Limb (tissue), 2 donors: ENCODE measurements around the gene MED15.
"Not testable (repeated sequence)": the region's sequence is repeated elsewhere in the genome, so short reads cannot be mapped to it uniquely, and the experiment has no call there.

Experiments
- DNase-seq, 2 donors: peaks; one replicate each; pipeline ENCODE4 v3.0.0-alpha.2; 2016; ENCODE audit errors: extremely low spot score in 2 of 2

Gene MED15, protein sequence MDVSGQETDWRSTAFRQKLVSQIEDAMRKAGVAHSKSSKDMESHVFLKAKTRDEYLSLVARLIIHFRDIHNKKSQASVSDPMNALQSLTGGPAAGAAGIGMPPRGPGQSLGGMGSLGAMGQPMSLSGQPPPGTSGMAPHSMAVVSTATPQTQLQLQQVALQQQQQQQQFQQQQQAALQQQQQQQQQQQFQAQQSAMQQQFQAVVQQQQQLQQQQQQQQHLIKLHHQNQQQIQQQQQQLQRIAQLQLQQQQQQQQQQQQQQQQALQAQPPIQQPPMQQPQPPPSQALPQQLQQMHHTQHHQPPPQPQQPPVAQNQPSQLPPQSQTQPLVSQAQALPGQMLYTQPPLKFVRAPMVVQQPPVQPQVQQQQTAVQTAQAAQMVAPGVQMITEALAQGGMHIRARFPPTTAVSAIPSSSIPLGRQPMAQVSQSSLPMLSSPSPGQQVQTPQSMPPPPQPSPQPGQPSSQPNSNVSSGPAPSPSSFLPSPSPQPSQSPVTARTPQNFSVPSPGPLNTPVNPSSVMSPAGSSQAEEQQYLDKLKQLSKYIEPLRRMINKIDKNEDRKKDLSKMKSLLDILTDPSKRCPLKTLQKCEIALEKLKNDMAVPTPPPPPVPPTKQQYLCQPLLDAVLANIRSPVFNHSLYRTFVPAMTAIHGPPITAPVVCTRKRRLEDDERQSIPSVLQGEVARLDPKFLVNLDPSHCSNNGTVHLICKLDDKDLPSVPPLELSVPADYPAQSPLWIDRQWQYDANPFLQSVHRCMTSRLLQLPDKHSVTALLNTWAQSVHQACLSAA

DNA sequence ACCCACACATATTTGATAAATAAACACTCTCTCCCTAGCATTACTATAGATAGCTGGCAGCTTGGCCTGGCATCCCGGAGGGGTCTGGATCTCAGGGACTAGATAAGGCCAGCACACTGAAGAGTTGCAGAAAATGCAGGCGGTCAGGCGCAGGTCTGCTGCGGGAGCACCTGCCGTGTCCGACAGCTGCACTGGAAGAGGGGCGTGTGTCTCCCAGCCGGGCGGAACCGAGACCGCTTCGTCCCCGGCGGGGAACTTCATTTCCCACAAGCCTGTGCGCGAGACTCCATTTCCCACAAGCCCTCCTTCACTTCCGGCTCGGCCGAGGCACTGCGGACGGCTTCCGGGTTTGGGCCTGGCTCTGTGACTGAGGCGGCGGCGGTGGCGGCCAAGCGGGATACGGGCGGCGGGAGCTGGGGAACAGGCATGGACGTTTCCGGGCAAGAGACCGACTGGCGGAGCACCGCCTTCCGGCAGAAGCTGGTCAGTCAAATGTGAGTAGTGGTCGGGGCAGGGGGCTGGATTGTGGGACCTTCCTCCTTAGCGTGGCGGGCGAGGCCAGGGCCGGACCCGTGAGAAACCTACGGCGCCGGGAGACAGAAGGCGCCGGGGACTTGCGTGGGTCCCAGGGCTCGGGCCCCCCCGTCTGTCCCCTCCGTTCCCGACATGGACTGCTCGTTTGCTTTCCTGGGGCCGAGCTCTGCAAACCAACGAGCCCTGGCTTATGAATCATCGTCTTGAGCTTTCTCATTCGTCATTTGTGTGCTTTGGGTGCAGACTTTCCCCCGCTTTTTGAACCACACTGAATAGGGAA, at the start of gene MED15:
Gene MED15, plus strand, starts transcription at position 358 of the 814 bp plus-strand sequence. Its CDS starts 69 bp downstream, at position 427.
- DNase-seq = peak; percentile 90 to 91

DNA sequence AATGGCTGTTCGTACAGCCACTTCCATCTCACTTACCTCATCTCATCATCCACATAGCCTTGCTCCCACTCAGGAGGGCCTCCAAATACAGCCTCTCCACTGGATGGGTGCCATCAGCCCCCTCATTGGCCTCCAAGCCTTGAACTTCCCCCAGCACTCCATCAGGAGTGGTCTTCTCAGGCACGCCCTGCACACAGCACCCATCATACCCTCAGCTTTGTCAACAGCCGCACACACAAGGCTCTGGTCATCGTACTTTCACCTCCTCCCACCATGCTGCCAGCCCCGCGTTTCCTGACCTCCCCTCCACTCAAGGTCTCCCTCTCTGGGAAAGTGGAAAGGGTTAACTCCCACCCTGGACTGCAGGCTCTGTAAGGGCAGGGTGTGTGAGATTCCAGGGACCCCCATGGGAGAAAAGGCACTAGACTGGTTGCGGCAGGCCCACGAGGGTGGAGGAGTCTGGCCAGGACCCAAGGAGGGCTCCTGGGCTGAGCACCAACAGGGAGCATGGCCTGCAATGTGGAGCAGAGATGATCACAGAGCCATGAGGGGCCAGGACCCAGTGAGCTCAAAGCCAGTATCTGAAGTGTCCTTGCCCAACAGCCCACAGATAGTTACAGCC, 48.8 kb upstream of the MED15 start:
- no peak for DNase-seq

- no peak for DNase-seq
Measured at GRCh38 chr22:20459152-20459542, 48.3 kb upstream of the MED15 start.

DNA sequence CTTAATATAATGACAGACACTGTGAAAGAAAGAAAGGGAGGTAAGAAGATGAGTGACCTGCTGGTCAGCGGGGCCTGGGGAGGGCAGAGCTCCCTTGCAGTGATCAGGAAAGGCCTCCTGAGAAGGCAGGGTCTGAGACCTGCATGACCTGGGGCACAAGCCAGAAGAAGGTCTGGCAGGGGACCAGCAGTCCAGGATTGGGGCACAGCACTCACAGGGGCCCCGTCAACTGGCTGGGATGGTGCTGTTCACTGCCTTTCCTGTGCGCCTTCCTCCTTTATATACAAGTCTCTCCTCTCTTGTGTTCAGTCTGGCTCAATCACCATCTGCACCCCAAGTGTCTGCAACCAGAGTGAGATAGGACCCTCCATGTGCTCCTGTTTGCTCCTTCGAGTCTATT, 47.5 kb upstream of the MED15 start:
- DNase-seq = no peak

DNA sequence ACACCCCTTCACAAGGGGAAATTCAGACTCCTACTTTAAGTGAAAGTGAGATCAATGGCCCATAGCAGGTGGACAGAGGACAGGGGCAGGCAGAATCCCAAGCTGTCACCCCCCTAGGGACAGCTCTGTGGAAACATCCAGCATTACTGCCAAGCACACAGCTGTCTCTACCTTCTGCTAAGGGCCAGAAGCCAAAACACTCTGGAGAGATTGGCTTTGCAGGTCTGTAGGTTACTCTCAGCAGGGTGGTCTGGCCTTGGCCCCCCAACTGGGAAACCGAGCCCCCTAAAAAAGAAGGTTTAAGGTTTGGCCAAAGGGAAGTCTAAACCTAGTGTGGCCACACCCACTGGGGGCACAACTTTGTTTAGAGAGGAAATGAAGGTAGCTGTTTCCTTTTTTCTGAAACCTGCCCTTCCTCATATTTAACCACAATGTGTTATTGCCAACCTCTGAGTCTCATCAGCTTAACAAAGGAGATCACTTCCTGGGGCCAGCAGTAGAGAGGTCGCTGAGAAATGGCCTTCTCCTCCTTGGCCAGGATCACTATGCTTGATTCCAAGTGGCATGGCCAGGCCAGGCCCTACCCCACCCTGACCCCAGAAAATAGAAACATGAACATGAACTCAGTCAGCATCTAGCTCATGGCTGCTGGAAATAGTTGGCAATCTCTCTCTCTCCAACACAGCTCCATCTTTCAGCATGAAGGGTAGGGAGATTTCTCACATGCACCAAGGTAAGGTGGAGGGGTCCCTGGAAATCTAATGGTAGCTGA, 43.9 kb upstream of the MED15 start:
- DNase-seq = no peak

DNA sequence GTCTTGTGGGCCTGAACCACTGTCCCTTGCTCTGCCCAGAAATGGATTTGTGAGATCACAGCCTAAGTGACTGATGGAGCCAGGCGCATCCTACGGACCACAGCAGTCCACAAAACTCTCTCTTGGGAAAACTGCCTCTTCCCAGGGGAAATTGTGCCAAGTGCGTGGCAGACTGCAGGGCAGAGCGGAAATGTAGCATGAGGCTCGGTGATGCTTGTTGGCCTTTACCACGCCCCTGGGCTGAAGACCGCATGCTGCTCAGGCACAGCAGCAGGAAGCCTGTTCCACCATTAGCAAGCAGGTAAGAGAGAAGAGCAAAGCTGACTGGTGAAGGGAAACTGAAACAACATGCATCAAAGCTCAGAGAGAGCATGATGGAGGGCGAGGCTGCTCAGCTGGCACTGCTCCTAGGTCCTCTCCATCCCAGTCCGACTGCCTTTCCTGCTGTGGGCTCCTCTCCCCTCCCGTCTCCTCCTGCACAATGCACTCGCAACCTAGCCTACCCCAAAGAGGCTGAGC, 43.3 kb upstream of the MED15 start:
- no peak for DNase-seq

DNA sequence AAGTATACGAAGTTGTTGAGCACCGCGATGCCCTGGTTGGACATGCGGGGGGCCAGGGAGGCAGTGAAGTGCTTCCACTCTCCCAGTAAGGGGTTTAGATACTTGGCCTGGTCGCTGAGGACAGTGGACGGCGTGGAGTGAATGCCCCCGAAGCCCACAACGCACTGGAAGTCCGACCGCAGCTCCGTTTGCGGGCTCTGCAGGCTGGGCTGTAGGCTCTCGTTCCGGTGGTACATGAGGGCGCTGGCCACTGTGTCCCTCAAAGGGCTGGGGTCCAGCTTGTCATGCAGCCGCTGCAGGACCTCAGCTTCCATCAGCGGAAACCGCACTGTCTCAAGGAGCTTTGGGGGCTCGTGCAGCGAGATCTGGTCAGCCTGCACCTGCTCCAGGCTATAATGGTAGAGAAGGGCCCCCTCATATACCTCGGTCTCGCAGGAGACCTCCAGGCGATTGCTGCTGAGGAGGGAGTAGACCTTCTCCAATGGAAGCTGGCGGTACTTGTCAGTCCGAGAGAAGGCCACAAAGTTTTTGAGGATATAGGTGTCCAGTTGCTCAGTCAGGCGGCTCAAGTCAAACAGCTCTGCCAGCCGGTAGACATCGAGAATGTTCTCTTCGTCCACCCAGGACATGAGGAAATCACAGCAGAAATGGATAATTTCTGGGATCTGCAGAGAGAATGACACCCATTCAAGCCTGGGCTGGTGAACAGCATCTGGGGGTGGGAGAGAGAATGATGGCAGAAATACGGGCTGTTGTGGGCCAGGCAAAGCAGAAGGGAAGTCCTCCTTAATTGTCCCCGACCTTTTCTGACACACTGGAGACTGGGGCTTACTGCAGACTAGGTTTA, 42.3 kb upstream of the MED15 start:
- no peak for DNase-seq

- DNase-seq = no peak
Measured at GRCh38 chr22:20465759-20466077, 41.7 kb upstream of the MED15 start.

- DNase-seq = no peak
Measured at GRCh38 chr22:20466659-20467379, 40.6 kb upstream of the MED15 start.

GRCh38 chr22:20469110-20469868, 38.1 kb upstream of the MED15 start:
- no peak for DNase-seq

DNA sequence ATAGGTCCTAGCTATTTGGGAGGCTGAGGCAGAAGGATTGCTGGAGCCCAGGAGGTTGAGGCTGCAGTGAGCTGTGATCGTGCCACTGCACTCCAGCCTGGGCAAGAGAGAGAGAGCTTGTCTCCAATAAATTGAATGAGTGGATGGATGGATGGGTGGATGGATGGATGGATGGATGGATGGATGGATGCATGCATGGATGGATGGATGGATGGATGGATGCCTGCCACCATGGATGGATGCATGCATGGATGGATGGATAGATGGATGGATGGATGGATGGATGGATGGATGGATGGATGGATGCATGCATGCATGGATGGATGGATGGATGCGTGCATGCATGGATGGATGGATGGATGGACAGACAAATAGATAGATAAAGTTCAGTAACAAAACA, 36.9 kb upstream of the MED15 start:
- DNase-seq = not testable (repeated sequence)

DNA sequence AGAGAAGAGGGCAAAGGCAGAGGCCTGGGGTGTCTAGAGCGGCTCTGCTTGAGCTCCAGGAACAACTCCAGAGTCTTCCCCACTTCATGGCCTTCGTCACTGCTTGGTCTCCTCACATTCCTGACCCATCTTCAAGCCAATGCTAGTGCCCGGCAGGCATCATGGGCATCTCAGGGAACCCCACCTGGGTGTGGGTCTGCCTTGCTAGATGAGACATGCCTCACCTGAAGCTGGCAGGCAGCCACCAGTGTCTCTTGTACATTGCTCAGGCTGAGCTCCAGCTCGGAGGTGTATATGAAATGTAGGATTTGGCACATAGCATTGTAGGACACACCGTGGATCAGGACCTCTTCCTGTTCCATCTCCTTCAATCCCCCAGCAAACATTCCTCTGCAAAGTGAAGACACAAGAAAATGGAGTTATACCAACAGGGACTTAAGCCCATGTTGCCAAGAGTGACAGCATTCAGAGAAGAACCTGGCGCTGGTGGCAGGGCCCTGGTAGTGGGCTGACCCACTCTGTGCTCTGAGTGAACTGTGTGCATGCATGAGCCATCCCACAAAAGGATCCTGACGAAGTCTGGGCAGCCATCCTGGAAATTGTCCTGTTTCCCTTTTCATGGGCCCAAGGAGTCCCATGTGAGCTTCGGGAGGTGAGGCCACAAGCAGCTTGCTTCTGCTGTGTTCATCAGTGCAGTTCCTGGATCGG, 36.1 kb upstream of the MED15 start:
- no peak for DNase-seq

GRCh38 chr22:20472629-20473442, 34.6 kb upstream of the MED15 start:
- no peak for DNase-seq

DNA sequence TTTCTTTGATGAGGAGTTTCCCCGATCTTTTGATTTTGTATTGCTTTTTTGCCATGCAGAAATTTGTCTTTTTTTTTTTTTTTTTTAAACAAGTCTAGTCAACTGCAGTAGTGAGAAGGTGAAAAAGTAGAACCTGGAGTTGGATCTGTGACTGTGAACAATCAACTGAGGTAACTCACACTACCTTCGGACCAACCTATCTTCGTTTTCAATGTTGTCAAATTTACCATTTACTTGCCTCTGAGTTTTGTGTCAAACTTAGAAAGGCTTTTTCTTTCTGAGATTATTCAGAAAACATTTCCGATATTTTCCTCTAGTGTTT, 32.3 kb upstream of the MED15 start:
- DNase-seq = no peak

DNA sequence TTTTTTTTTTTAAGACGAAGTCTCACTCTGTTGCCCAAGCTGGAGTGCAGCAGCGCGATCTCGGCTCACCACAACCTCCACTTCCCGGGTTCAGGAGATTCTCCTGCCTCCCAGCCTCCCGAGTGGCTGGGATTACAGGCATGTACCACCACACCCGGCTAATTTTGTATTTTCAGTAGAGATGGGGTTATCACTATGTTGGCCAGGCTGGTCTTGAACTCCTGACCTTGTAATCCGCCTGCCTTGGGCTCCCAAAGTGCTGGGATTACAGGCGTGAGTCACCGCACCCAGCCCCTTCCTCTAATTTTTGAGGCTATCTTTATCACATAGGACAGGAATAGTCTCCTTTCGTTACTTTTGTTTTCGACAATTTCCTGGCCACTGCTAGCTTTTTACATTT, 31.8 kb upstream of the MED15 start:
- DNase-seq = not testable (repeated sequence)

DNA sequence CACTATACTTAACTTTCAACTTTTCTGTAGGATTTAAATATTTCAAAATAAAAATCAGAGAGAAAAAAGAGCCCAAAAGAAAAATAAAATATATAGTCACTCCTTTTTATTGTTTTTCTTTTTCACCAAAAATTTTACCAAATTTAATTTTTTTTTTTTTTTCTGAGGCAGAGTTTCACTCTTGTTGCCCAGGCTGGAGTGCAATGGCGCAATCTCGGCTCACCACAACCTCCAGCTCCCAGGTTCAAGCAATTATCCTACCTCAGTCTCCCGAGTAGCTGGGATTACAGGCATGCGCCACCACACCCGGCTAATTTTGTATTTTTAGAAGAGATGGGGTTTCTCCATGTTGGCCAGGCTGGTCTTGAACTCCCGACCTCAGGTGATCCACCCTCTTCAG, 29.4 kb upstream of the MED15 start:
- not testable (repeated sequence) for DNase-seq
